NB4 (cell line): ENCODE measurements around the gene RRP1.

Experiments
- CTCF ChIP-seq: IDR thresholded peaks from one replicate; pipeline ENCODE4 v1.5.1; 2012; ENCODE audit warnings: low read depth, low read length
- MAX ChIP-seq: IDR thresholded peaks from 2 replicates; pipeline ENCODE4 v1.6.1; 2011; ENCODE audit warnings: low read depth, low read length
- MYC ChIP-seq: IDR thresholded peaks from 2 replicates; pipeline ENCODE4 v1.6.1; 2011; ENCODE audit warnings: low read depth, low read length
- POLR2A ChIP-seq: IDR thresholded peaks from 2 replicates; pipeline ENCODE4 v1.6.1; 2011; ENCODE audit warnings: mild to moderate bottlenecking; ENCODE audit not compliant: insufficient read length; ENCODE audit errors: extremely low read depth

- TF ChIP-seq POLR2A = no peak
- TF ChIP-seq CTCF = no peak
- no peak for TF ChIP-seq MAX
- TF ChIP-seq MYC = no peak
Measured at GRCh38 chr21:43846430-43846829, 57.1 kb downstream of the RRP1 start.
